Bronchial epithelial cell (primary cell): ENCODE results near the gene PSME3. TPM values are rescaled to one million over a fixed set of nuclear protein-coding genes. Genes with fewer than 3 reads are reported as not detected.

Source experiments
- DNase-seq: peaks from one replicate; pipeline ENCODE4 v3.0.0-alpha.2; 2010; ENCODE audit warnings: low read depth
- FAIRE-seq: peaks from 2 replicates; lab custom pipeline; 2011; peaks lifted over from hg19 to GRCh38; lab: Jason Lieb, UNC
- H3K27me3 ChIP-seq: 2 replicates; pipeline ENCODE4 v1.5.1; 2011; ENCODE audit warnings: low read length; ENCODE audit not compliant: control insufficient read depth, insufficient read depth
- H3K36me3 ChIP-seq: 2 replicates; pipeline ENCODE4 v1.5.1; 2011; ENCODE audit warnings: low read length; ENCODE audit not compliant: control insufficient read depth, insufficient read depth
- H3K4me3 ChIP-seq: 2 replicates; pipeline ENCODE4 v1.5.1; 2011; ENCODE audit warnings: mild to moderate bottlenecking, low read depth, low read length, control low read depth
- CTCF ChIP-seq: IDR thresholded peaks from 2 replicates; pipeline ENCODE4 v1.5.1; 2011; ENCODE audit warnings: mild to moderate bottlenecking, moderate library complexity, low read length, control low read depth, inconsistent platforms; ENCODE audit not compliant: insufficient read depth, severe bottlenecking
- total RNA-seq: library from RNA; depleted of rRNA; stranded (reverse); fragments of >200 nt; gene quantifications from 2 replicates; pipeline ENCODE4 v1.2.1, GENCODE V29; 2014

PSME3 gene
- total RNA-seq, 1 donor from 2014 or later, result 57.7 TPM

GRCh38 chr17:42821176-42821575 is 12.0 kb upstream of the PSME3 start:
- no peak for TF ChIP-seq CTCF
- no peak for DNase-seq
- Histone ChIP-seq H3K36me3 (peaks cover 18% of the 10 kb centered on the region), H3K4me3 (no peak overlapping the region), H3K27me3 (no peaks in the 10 kb centered on the region)
- FAIRE-seq, result no peak

GRCh38 chr17:42827472-42827871 is 5.7 kb upstream of the PSME3 start:
- FAIRE-seq (no peak), DNase-seq (no peak)
- Histone ChIP-seq H3K4me3 (no peak overlapping the region), H3K27me3 (no peaks in the 10 kb centered on the region), H3K36me3 (no peaks in the 10 kb centered on the region)
- no peak for TF ChIP-seq CTCF

GRCh38 chr17:42830971-42831370 is 2.2 kb upstream of the PSME3 start:
- peaks cover 5% of the 10 kb centered on the region for H3K36me3 ChIP-seq
- no peak overlapping the region for H3K4me3 ChIP-seq
- DNase-seq, result no peak
- FAIRE-seq, result no peak
- no peaks in the 10 kb centered on the region for H3K27me3 ChIP-seq
- TF ChIP-seq CTCF, result no peak

- FAIRE-seq (no peak), DNase-seq (peak; percentile 36)
- peak overlapping the region; percentile 92 for H3K4me3 ChIP-seq
- no peak for TF ChIP-seq CTCF
- no peaks in the 10 kb centered on the region for H3K27me3 ChIP-seq
- H3K36me3 ChIP-seq, result peaks cover 7% of the 10 kb centered on the region
Measured at GRCh38 chr17:42832213-42832933, 824 bp upstream of the PSME3 start.

- TF ChIP-seq CTCF, result no peak
- no peak for DNase-seq
- Histone ChIP-seq H3K27me3 (no peaks in the 10 kb centered on the region), H3K36me3 (peaks cover 20% of the 10 kb centered on the region), H3K4me3 (peak overlapping the region; percentile 92)
- FAIRE-seq, result no peak
Measured at GRCh38 chr17:42833767-42834422, 698 bp downstream of the PSME3 start.
